Activated T-helper 17 cell treated with anti-CD3 and anti-CD28 coated beads, Interleukin-2, amount 50 U/mL, for 72 hours (primary cell): ENCODE results near the gene FNDC11. TPM values are rescaled to one million over a fixed set of nuclear protein-coding genes. Genes with fewer than 3 reads are reported as not detected.

ENCODE experiments used
- ATAC-seq: fragments of 150-1000 bp; cut with Tn5 transposase; replicated peaks from 2 replicates; pipeline ENCODE4 v1.10.0; 2021; ENCODE audit warnings: mild to moderate bottlenecking, moderate library complexity
- H3K27ac Mint-ChIP-seq: one replicate; pipeline ENCODE4 v1.8.0; 2022; ENCODE audit warnings: mixed read lengths
- H3K27me3 Mint-ChIP-seq: one replicate; pipeline ENCODE4 v1.8.0; 2022; ENCODE audit warnings: mixed read lengths
- H3K36me3 Mint-ChIP-seq: one replicate; pipeline ENCODE4 v1.8.0; 2022; ENCODE audit warnings: low read depth, mild to moderate bottlenecking, mixed read lengths
- H3K4me1 Mint-ChIP-seq: one replicate; pipeline ENCODE4 v1.8.0; 2022; ENCODE audit warnings: mixed read lengths
- H3K4me3 Mint-ChIP-seq: one replicate; pipeline ENCODE4 v1.8.0; 2022; ENCODE audit warnings: mild to moderate bottlenecking, mixed read lengths
- H3K9me3 Mint-ChIP-seq: one replicate; pipeline ENCODE4 v1.8.0; 2022; ENCODE audit warnings: mixed read lengths
- total RNA-seq, 2 donors: library from RNA; stranded (reverse); gene quantifications; one replicate each; pipeline ENCODE4 v1.2.3, GENCODE V29; 2022

The FNDC11 gene
- total RNA-seq, 2 donors from 2014 or later, result 0.40 TPM; not detected in 1

DNA sequence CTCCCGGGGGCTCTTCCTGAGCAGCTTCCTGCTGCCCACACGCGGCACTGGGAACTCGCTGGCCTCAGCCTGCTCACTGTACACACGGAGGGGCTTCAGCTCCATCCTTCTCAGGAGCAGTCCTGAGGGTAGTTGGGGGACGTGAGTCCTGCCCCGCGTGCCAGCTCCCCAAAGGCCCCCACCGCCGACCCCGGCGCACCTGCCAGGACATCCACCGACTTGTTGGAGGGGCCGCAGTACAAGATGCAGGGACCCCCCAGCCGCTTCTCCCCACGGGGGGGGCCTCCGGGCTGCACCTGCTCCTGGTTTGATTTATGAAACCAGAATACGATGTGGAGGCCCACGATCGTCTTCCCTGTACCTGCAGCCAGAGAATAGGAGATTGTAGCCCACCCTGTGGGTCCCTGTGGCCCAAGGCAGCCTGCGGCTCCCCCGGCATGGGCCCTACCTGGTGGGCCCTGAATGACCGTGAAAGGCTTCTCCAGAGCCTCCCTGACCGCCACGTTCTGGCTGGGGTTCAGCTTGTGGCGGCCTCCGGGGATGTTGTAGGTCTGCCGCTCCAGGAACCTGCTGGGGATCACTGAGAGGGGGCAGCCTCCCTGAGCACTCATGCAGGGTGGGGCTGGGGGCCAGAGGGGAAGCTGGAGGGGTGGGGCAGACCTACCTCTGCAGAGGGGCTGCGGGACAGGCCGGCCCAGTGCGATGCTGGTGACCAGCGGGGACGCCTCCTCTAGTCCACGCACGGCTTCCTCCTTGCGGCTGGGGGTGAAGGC lies 7.9 kb downstream of the FNDC11 start:
- Mint-ChIP-seq H3K27ac (no peak overlapping the region), H3K4me3 (no peak overlapping the region), H3K27me3 (no peaks in the 10 kb centered on the region), H3K9me3 (no peaks in the 10 kb centered on the region), H3K36me3 (peaks cover 5% of the 10 kb centered on the region), H3K4me1 (no peaks in the 10 kb centered on the region)
- ATAC-seq, result no peak

DNA sequence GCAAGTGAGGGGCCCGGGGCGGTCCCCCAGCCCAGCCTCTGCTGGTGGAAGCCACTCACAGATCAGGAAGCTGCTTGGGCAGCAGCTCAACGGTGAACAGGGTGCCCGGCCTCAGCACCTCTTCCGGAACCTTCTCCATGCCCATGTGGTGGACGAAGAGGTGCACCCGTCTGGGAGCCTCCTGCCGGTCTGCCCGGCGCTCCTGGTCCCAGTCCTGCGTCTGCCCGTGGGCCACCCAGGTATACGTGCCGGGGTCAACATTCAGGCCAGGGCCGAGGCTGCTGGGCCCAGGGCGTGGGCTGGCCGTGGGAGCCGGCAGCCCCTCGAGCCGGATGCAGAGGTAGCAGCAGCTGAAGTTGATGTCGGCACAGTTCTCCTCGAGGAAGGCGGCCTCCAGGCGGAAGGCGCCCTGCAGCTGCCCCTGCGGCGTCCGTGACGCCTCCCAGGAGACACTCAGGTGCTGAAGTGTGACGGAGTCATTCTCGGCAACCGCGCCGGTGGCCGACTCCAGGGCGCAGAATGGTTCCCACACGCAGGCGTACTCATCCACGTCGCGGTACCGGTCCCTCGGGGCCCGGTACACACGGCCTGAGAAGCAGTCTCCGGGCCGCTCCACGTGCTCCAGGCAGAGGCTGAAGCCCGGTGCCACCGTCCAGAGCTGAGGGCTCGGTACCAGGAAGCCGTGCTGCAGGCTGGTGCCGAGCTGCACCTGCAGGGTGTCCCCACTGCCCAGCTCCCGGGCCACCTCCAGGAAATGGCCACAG lies 8.7 kb downstream of the FNDC11 start:
- H3K36me3 Mint-ChIP-seq, result peaks cover 5% of the 10 kb centered on the region
- ATAC-seq, result no peak
- H3K4me1 Mint-ChIP-seq, result no peaks in the 10 kb centered on the region
- H3K27me3 Mint-ChIP-seq, result no peaks in the 10 kb centered on the region
- H3K27ac Mint-ChIP-seq, result no peak overlapping the region
- no peak overlapping the region for H3K4me3 Mint-ChIP-seq
- H3K9me3 Mint-ChIP-seq, result no peaks in the 10 kb centered on the region

DNA sequence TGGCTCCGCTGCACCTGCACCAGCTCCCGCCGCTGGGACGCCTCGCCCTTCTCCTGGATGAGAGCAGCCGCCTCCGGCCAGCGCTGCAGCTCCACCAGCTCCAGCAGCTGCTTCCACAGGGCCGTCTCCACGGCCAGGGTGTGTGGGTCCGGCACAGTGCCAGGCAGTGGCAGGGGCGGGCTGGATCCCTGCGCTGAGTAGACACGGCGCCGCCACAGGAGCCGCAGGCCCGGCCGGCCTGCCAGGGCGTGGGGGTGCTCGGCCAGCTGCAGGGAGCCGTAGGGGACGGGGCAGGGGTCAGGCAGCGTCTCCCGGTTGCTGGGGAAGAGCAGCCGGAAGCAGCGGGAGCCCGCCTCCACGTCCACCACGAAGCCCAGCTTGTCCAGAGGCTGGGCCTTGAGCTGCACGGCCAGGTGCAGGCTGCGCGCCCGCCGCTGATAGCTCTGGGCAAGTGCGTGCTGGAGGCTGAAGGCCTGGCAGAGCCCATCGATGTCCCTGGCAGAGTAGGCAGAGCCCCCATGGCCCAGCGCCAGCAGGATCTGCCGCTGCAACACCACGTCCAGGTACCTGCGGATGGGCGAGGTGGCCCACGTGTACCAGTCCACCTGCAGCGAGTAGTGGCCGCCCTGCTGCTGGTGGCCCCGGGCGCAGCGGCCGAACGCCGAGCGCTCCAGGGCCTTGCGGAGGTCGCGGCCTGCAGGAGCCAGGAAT lies 9.4 kb downstream of the FNDC11 start:
- no peak for ATAC-seq
- Mint-ChIP-seq H3K4me3 (no peak overlapping the region), H3K27ac (no peak overlapping the region), H3K9me3 (no peaks in the 10 kb centered on the region), H3K36me3 (peaks cover 5% of the 10 kb centered on the region), H3K27me3 (no peaks in the 10 kb centered on the region), H3K4me1 (no peaks in the 10 kb centered on the region)

DNA sequence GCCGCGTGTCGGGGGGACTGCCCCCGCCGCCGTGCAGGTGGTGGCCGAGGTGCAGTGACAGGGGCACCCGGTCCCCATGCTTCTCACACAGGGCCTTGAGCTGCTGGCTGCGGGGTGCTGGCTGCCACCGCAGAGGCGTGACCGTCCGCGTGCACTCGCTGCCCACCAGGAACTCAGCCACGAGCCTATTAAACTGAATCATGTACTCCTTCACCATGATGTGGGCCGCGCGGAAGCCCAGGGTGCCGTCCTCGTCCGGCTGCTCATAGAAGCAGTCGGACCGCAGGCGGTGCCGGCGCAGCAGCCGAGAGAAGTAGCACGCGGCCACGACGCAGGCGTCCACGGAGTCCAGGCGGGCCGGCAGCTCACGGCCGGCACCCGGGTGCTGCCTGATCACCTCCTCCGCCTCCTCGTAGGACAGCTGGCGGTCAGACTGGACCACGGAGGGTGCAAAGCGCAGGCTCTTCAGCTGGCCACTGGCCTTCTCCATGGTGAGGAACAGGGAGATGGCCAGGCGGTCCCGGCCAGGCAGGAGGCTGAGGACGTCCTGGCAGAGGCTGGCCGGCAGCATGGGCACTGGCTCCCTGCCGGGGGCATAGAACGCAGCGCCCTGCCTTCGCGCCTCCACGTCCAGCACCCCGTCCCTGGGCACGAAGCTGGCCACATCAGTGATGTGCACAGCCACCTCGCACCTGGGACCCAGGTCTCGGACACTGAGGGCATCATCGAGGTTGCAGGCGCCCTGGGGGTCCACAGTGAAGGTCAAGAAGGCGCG lies 10.3 kb downstream of the FNDC11 start:
- H3K4me1 Mint-ChIP-seq, result no peaks in the 10 kb centered on the region
- H3K27me3 Mint-ChIP-seq, result no peaks in the 10 kb centered on the region
- ATAC-seq, result no peak
- no peak overlapping the region for H3K4me3 Mint-ChIP-seq
- peaks cover 5% of the 10 kb centered on the region for H3K36me3 Mint-ChIP-seq
- H3K9me3 Mint-ChIP-seq, result no peaks in the 10 kb centered on the region
- H3K27ac Mint-ChIP-seq, result no peak overlapping the region

DNA sequence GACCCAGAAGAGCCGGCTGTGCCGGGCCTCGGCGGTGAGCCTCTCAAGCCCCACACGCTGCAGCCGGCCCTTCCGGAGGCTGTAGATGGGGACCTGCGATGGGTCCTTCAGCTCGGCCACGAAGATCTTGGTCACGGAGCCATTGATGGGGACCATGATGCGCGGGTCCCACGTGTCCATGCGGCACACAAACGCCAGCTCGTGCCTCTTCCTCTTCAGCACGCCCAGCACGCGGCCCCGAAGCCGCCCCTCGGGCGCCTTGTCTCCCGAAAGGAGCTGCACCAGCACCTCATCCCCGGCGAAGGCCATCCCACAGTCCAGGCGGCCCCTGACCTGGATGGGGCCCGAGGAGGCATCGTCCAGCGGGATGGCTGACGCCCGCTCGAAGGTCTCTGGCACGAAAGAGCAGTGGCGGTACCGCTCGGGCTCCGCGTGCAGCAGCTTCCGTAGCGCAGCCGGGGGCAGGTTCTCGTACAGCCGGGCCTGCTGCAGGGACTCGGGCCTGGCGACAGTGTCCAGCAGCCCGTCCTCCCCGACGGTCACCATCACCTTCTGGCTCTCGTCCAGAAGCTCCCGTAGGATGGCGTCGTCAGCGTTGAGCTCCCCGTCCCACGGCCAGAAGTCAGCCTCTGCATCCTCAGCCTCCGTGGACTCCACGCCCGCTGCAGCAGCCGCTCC lies 11.2 kb downstream of the FNDC11 start:
- Mint-ChIP-seq H3K9me3 (no peaks in the 10 kb centered on the region), H3K36me3 (peaks cover 4% of the 10 kb centered on the region), H3K4me3 (no peak overlapping the region), H3K4me1 (no peaks in the 10 kb centered on the region), H3K27ac (no peak overlapping the region), H3K27me3 (no peaks in the 10 kb centered on the region)
- no peak for ATAC-seq

DNA sequence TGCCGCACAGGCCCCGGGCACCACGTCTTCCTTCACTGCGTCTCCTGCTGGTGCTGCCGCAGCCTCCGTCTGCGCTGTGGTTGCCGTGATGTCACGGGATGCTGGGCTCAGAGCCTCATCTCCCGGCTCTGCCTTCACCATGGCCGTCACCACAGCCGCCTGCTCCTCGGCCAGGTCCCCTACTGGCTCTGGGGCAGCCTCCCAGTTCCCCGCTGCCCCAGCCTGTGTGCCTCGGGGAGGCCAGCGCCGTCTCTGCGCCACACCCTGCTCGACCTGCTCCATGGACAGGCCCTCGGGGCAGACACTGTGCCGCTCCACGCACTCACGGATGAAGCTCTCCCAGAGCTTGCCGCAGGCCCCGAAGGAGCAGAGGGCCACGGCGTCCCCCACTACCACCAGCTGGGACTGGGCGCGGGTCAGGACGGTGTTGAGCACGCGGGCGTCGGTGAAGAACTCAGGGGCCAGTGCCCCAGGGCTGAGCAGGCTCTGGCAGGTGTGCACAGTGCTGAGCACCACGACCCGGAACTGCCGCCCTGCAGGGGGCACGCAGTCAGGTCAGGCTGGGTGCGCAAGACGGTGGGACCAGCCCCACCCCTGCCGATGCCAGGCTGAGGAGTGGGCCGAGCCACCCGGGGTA lies 11.9 kb downstream of the FNDC11 start:
- no peaks in the 10 kb centered on the region for H3K4me1 Mint-ChIP-seq
- H3K27me3 Mint-ChIP-seq, result no peaks in the 10 kb centered on the region
- ATAC-seq, result no peak
- no peaks in the 10 kb centered on the region for H3K9me3 Mint-ChIP-seq
- H3K27ac Mint-ChIP-seq, result no peak overlapping the region
- H3K36me3 Mint-ChIP-seq, result no peaks in the 10 kb centered on the region
- no peak overlapping the region for H3K4me3 Mint-ChIP-seq

DNA sequence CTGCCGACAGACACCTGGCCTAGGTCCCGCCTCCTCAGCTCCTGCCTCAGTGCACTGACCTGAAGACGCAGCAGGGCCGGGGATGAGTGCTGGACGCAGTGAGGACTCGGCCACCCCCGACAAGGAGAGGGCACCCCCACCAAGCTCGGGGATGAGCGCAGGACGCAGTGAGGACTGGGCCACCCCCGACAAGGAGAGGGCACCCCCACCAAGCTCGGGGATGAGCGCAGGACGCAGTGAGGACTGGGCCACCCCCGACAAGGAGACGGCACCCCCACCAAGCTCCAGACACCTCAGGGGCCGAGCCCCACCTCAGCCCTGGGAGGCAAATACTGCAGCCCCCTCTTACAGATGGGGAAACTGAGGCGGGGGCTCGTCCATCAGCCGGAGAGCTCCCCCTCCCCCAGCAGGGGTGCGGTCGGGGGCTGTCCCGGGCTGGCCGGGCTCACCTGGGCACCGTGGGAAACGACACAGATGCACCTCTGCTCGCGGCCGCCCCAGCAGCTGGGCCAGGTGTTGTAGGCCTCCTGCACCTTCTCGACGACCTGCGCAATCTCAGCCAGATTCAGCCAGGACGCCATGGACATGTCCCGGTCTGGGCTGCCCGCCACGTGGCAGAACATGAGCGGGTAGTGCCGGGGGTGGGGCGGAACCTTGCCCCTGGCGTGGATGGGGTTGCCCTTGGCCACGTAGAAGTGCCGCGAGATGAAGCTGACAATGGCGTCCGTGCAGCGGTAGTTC lies 12.6 kb downstream of the FNDC11 start:
- H3K9me3 Mint-ChIP-seq, result no peaks in the 10 kb centered on the region
- ATAC-seq, result no peak
- H3K27ac Mint-ChIP-seq, result no peak overlapping the region
- H3K27me3 Mint-ChIP-seq, result no peaks in the 10 kb centered on the region
- H3K4me1 Mint-ChIP-seq, result no peaks in the 10 kb centered on the region
- no peaks in the 10 kb centered on the region for H3K36me3 Mint-ChIP-seq
- peak overlapping the region; percentile 71 for H3K4me3 Mint-ChIP-seq

DNA sequence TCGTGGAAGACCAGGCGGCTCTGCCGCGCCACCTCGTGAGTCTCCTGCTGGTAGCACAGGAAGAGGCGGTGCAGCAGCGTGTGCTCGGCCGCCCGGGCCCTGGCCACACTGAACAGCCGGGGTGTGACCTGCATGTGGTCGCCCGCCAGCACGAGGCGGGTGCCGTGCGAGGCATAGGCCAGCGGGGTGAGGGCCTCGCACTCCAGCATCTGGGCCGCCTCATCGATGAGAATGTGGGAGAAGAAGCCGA lies 13.1 kb downstream of the FNDC11 start:
- Mint-ChIP-seq H3K36me3 (no peaks in the 10 kb centered on the region), H3K4me1 (no peaks in the 10 kb centered on the region), H3K27me3 (no peaks in the 10 kb centered on the region), H3K4me3 (peak overlapping the region; percentile 71), H3K27ac (no peak overlapping the region), H3K9me3 (no peaks in the 10 kb centered on the region)
- no peak for ATAC-seq

DNA sequence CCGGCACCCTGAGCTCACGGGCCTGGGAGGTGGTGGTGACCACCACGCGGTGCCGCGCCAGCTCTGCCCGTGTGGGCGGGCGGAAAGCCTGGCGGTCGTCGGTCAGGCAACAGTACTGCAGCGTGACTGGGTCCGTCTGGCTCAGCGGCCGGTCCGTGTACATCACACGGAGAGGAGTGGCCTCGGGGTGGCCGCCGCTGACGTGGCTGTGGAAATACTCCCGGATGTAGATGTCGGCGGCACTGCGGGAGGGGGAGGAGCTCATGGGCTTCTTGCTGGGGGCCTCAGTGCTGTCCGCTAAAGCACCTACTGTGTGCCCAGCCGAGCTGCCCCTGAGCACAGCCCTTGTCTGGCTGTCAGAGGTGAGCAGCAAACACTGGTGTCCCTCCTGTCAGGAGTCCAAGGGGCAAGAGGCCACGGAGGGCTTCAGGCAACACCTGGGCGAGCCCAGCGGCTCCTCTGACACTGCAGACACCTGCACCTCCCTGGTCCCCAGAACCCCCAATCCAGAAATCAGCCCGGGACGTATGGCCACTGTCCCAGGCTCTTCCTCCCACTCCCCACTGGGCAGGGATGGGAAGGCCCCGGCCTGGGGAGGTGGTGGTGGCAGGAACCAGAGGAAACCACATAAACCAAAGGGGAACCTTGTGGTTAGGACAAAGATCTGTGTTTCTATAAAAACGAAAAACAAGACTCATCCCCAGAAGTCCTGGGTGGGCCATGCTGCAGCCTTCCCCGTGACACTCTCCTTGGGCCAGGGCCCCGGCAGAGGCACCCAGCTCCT lies 13.6 kb downstream of the FNDC11 start:
- H3K4me1 Mint-ChIP-seq, result no peaks in the 10 kb centered on the region
- peak; percentile 87 for ATAC-seq
- H3K27me3 Mint-ChIP-seq, result no peaks in the 10 kb centered on the region
- no peaks in the 10 kb centered on the region for H3K36me3 Mint-ChIP-seq
- peak overlapping the region; percentile 28 for H3K27ac Mint-ChIP-seq
- H3K9me3 Mint-ChIP-seq, result no peaks in the 10 kb centered on the region
- peak overlapping the region; percentile 71 for H3K4me3 Mint-ChIP-seq

DNA sequence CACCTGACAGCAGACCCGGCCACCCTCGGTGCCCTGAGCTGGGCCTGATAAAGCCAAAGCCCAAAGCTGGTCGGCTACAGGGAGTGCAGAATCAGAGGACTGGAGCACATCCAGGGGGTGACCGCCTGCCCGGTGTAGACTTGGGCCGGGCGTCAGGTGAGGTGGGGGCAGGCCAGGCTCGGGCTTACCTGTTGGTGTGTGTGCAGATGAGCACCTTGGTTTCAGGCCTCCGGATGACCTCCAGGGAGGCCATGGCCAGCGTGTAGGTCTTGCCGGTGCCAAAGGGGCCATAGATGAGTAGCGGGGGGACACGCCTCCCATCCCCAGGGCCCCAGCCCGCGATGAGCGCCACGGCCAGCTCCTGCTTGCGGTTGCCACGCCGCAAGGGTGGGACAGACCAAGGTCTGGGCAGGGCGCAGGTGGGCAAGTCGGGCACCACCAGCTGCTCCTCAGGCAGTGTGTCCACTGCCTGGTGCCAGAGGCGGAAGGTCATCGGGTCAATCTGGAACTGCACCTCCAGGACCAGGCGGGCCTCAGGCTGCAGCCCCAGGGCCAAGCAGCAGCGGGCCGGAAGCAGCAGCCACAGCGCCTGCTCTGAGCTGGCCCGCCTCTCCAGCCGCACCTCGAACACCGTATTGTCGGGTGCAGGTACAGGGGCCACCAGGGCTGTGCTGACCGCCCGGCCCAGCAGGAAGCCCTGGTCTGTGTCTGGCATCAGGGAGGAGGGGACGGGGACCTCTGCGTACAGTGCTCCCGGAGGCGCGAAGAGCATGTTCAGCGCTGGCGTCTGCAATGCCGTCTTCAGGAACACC lies 14.4 kb downstream of the FNDC11 start:
- Mint-ChIP-seq H3K4me1 (no peaks in the 10 kb centered on the region), H3K27ac (no peak overlapping the region), H3K4me3 (peak overlapping the region; percentile 71), H3K27me3 (no peaks in the 10 kb centered on the region), H3K9me3 (no peaks in the 10 kb centered on the region), H3K36me3 (no peaks in the 10 kb centered on the region)
- ATAC-seq, result no peak

DNA sequence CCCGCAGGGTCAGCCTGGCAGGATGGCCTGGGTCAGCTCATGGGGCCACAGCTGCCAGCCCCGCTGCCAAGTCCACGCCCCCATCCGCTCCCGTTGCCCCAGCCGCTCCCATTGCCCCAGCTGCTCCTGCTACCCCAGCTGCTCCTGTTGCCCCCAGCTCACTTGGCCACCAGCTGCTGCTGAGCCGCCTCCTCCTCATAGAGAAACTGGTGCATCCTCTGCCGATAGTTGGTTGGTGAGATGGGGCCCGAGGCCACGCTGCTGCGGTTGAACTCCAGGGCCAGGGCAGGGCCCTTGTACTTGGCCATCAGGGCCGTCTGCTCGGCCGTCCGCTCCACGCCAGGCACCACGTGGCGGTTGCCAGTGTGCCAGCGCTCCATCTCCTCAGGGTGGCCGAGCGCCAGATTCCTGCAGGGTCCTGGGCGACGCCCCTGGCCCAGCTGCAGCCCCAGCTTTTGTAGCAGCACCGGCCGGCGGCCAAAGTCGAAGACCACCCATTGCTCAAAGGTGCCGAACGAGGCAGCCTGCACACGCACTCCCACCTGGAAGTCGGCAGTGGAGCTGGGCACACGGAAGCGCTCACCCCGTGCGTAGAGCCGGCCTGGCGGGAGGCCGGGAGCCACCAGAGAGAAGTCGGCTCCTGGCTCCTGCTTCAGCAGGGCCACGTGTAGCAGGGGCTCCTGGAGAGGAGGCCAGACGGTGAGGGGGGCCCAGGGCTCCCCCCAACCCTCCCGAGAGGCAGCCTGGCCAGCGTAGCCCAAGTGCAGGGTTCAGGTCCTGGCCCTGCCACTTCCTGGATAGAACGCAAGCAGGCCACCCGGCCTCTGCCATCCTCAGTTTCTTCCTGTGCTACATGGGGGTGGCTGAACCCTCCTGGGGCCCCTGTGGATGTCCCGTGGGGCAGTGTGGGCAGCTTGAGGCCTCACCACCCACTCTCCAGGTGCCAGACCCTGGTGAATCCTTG lies 15.3 kb downstream of the FNDC11 start:
- peak overlapping the region; percentile 71 for H3K4me3 Mint-ChIP-seq
- ATAC-seq, result no peak

More for the DNA sequence above, 15.3 kb downstream of the FNDC11 start:
- no peak overlapping the region for H3K27ac Mint-ChIP-seq
- H3K27me3 Mint-ChIP-seq, result no peaks in the 10 kb centered on the region
- no peaks in the 10 kb centered on the region for H3K9me3 Mint-ChIP-seq
- no peaks in the 10 kb centered on the region for H3K36me3 Mint-ChIP-seq
- H3K4me1 Mint-ChIP-seq, result no peaks in the 10 kb centered on the region
